ENCODE measurements around the gene MBLAC1. TPM values are rescaled to one million over a fixed set of nuclear protein-coding genes. Genes with fewer than 3 reads are reported as not detected.
A peak's percentile ranks its signal among the peaks of the same experiment; 100 is the strongest.

The MBLAC1 gene
- total and polyA plus RNA-seq, 10 of the 15 experiments (the other 5 are each of a cell fraction or from before 2014, with no cell fraction given): 0.24 to 3.2 (median 1.8) TPM; not detected in 1

DNA sequence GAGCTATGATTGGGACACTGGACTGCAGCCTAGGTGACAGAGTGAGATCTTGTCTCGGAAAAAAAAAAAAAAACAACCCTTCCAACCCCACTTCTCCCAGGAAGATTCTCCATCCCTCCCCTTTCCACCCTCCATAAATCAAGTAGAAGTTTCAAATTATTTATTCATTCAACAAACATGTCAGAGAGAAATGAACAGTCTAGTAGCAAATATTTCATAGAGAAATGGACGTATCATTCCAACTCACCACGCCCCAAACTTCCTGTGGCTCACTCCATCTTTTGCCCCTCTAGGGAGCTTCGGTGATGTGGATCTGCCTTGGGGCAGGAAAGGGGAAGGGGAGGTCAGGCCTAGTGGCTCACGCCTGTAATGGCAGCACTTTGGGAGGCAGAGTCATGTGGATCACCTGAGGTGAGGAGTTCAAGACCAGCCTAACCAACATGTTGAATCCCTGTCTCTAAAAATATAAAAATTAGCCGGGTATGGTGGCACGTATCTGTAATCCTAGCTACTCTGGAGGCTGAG lies 32.4 kb downstream of the MBLAC1 start:
- in situ Hi-C loops (cut with MboI): no loop called here
- no peak for FAIRE-seq

More for the DNA sequence above, 32.4 kb downstream of the MBLAC1 start:
- peak overlapping the region; percentile 64 for H3K4me2 ChIP-seq (ENCODE audit: control insufficient read depth, insufficient read depth)
- H3K27ac ChIP-seq (ENCODE audit: control insufficient read depth, insufficient read depth): peak overlapping the region; percentile 77; the same call in 1 of the 2 replicates
- POLR2A ChIA-PET: interaction anchor here (0.6 to 3.7 kb wide), 6 partner anchors 9 to 98 kb away, joined by 3 to 28 read pairs (median 4); partner anchors contain the start of gene LAMTOR4
- DNase-seq (ENCODE audit: low read depth, low spot score): no peak
- CTCF ChIA-PET: interaction anchor here (0.6 to 1.9 kb wide), 3 partner anchors 9 to 26 kb away, joined by 3 to 7 read pairs (median 6); partner anchors contain the start of gene GAL3ST4
- no peak for ATAC-seq
- RAD21 ChIA-PET (ENCODE audit: unreplicated experiment): interaction anchor here (0.9 kb wide), 1 partner anchor 9 kb away, joined by 3 read pairs; the partner anchor contains the start of gene GAL3ST4
- no peaks in the 10 kb centered on the region for H4K20me1 ChIP-seq (ENCODE audit: control insufficient read depth, insufficient read depth)
- H3K9ac ChIP-seq (ENCODE audit: control insufficient read depth, insufficient read depth, low read length): peak overlapping the region; percentile 80
- H3K79me2 ChIP-seq (ENCODE audit: control insufficient read depth, insufficient read depth, low read length): peaks cover 11% of the 10 kb centered on the region
- H3K36me3 ChIP-seq (ENCODE audit: control insufficient read depth in 2 of 2, insufficient read depth in 2 of 2, low read length in 1 of 2): peaks cover 0 to 13% of the 10 kb centered on the region in 2 experiments; a peak in 3 of 4 replicates
- BruUV-seq (replicated peaks): no TSS peak
- intact Hi-C loops (cut with micrococcal nuclease; ENCODE audit: unreplicated experiment): no loop called here
- no peaks in the 10 kb centered on the region for H3K27me3 ChIP-seq (replicated peaks in 1 of 2; ENCODE audit: control insufficient read depth in 2 of 2, insufficient read depth in 2 of 2, low read length in 1 of 2)
- peak overlapping the region; percentile 89 for H3K4me3 ChIP-seq
- 43% methylated on average over 7 of the region's 7 CpGs for WGBS (ENCODE audit: insufficient coverage, insufficient replicate concordance, low lambda C conversion rate, missing lambda C conversion rate)
- H3K4me1 ChIP-seq (ENCODE audit: control insufficient read depth, insufficient read depth, low read length): peaks cover 13% of the 10 kb centered on the region; the same call in 1 of the 2 replicates
- peak overlapping the region; percentile 85 for H2AFZ ChIP-seq (ENCODE audit: control insufficient read depth, low read depth, low read length)
- TF ChIP-seq, protein P1, sequence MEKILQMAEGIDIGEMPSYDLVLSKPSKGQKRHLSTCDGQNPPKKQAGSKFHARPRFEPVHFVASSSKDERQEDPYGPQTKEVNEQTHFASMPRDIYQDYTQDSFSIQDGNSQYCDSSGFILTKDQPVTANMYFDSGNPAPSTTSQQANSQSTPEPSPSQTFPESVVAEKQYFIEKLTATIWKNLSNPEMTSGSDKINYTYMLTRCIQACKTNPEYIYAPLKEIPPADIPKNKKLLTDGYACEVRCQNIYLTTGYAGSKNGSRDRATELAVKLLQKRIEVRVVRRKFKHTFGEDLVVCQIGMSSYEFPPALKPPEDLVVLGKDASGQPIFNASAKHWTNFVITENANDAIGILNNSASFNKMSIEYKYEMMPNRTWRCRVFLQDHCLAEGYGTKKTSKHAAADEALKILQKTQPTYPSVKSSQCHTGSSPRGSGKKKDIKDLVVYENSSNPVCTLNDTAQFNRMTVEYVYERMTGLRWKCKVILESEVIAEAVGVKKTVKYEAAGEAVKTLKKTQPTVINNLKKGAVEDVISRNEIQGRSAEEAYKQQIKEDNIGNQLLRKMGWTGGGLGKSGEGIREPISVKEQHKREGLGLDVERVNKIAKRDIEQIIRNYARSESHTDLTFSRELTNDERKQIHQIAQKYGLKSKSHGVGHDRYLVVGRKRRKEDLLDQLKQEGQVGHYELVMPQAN (conservative IDR thresholded peaks at IDR 0.05): no peak
- no peak for TF ChIP-seq ZNF384 (IDR thresholded peaks at IDR 0.05; ENCODE audit: borderline replicate concordance, low read depth, low read length)
- 0 out of 2 replicates have a peak, but pooled peaks have one; percentile 46 for TF ChIP-seq YBX1 (IDR thresholded peaks at IDR 0.05)
- no peaks in the 10 kb centered on the region for H3K9me3 ChIP-seq (replicated peaks; ENCODE audit: control insufficient read depth, insufficient read depth, low read length)
- SMC1A ChIA-PET (ENCODE audit: uncharacterized antibody, unreplicated experiment): interaction anchor here (0.8 kb wide), 1 partner anchor 31 kb away, joined by 3 read pairs; no protein-coding TSS in a partner anchor

All from GM12878 (cell line).